BJ (cell line): ENCODE data around the gene CCBE1. TPM values are rescaled to one million over a fixed set of nuclear protein-coding genes. Genes with fewer than 3 reads are reported as not detected.

ENCODE experiments used
- CTCF ChIA-PET: fragments of 350-600 bp; formaldehyde crosslinking; extraction: SDS; loops from one replicate; lab custom pipeline; 2021; ENCODE audit warnings: antibody characterized with exemption, inconsistent platforms; lab: Yijun Ruan, JAX
- POLR2A ChIA-PET: fragments of 300-600 bp; sonication (Branson Sonifier 250); formaldehyde crosslinking; extraction: SDS; loops from one replicate; lab custom pipeline; 2021; ENCODE audit warnings: antibody characterized with exemption; lab: Charles Lee
- DNase-seq: peaks from one replicate; pipeline ENCODE4 v3.0.0-alpha.2; 2011; ENCODE audit warnings: low read depth
- H3K27me3 ChIP-seq: 2 replicates; pipeline ENCODE4 v1.6.0; 2011; ENCODE audit warnings: low read length; ENCODE audit not compliant: control insufficient read depth, insufficient read depth
- H3K36me3 ChIP-seq: 2 replicates; pipeline ENCODE4 v1.5.1; 2011; ENCODE audit warnings: low read length; ENCODE audit not compliant: control insufficient read depth, insufficient read depth
- H3K4me3 ChIP-seq: 2 replicates; pipeline ENCODE4 v1.5.1; 2011; ENCODE audit warnings: low read depth, mild to moderate bottlenecking, control low read depth, low read length
- CTCF ChIP-seq: IDR thresholded peaks from 2 replicates; pipeline ENCODE4 v1.5.1; 2011; ENCODE audit warnings: low read depth, mild to moderate bottlenecking, control low read depth, inconsistent platforms, low read length, moderate library complexity; ENCODE audit not compliant: insufficient read depth
- polyA plus RNA-seq: library from polyadenylated mRNA; depleted of rRNA; stranded (reverse); fragments of >200 nt; gene quantifications from 2 replicates; pipeline ENCODE4 v1.2.3, GENCODE V29; 2011

The CCBE1 gene
- polyA plus RNA-seq, 1 experiment, result 51.2 TPM

GRCh38 chr18:59665057-59666006, 31.9 kb downstream of the CCBE1 start:
- Histone ChIP-seq H3K27me3 (no peaks in the 10 kb centered on the region), H3K36me3 (no peaks in the 10 kb centered on the region), H3K4me3 (no peak overlapping the region)
- no peak for TF ChIP-seq CTCF
- DNase-seq, result peak; percentile 61
- ChIA-PET POLR2A (no interaction called here), CTCF (interaction anchor here (0.9 to 4.0 kb wide), 5 partner anchors 17 to 38 kb away, joined by 3 to 16 read pairs (median 4); partner anchors contain the start of gene CCBE1)

- POLR2A ChIA-PET, result no interaction called here
- no peak for DNase-seq
- Histone ChIP-seq H3K4me3 (no peak overlapping the region), H3K27me3 (no peaks in the 10 kb centered on the region), H3K36me3 (no peaks in the 10 kb centered on the region)
- TF ChIP-seq CTCF, result no peak
- CTCF ChIA-PET, result interaction anchor here (1.0 to 4.0 kb wide), 3 partner anchors 32 to 37 kb away, joined by 4 to 16 read pairs (median 14); partner anchors contain the start of gene CCBE1
Observed at GRCh38 chr18:59664329-59664728, 32.9 kb downstream of the CCBE1 start.

- CTCF ChIA-PET, result interaction anchor here (1.3 to 4.0 kb wide), 3 partner anchors 9 to 34 kb away, joined by 4 to 14 read pairs (median 7); partner anchors contain the start of gene CCBE1
- DNase-seq, result no peak
- no peaks in the 10 kb centered on the region for H3K27me3 ChIP-seq
- H3K36me3 ChIP-seq, result no peaks in the 10 kb centered on the region
- no peak for TF ChIP-seq CTCF
- no peak overlapping the region for H3K4me3 ChIP-seq
- POLR2A ChIA-PET, result no interaction called here
Observed at GRCh38 chr18:59663096-59663495, 34.1 kb downstream of the CCBE1 start.

GRCh38 chr18:59661891-59662701, 35.1 kb downstream of the CCBE1 start:
- no peak for DNase-seq
- no peaks in the 10 kb centered on the region for H3K36me3 ChIP-seq
- no peak for TF ChIP-seq CTCF
- H3K4me3 ChIP-seq, result no peak overlapping the region
- POLR2A ChIA-PET, result interaction anchor here (0.6 kb wide), 1 partner anchor 10 kb away, joined by 5 read pairs; no protein-coding TSS in a partner anchor
- CTCF ChIA-PET, result interaction anchor here (0.6 to 4.0 kb wide), 6 partner anchors 10 to 153 kb away, joined by 3 to 14 read pairs (median 4); partner anchors contain the start of gene CCBE1
- H3K27me3 ChIP-seq, result no peaks in the 10 kb centered on the region
